ENCODE data around the gene KLK7. TPM values are rescaled to one million over a fixed set of nuclear protein-coding genes. Genes with fewer than 3 reads are reported as not detected.

The KLK7 gene
- not detected in 2 replicates for total RNA-seq

GRCh38 chr19:50983625-50984292, at the start of gene KLK7:
Gene KLK7 (minus strand): TSS chr19:50983917. CDS start chr19:50982399, 1,518 bp downstream.

DNA sequence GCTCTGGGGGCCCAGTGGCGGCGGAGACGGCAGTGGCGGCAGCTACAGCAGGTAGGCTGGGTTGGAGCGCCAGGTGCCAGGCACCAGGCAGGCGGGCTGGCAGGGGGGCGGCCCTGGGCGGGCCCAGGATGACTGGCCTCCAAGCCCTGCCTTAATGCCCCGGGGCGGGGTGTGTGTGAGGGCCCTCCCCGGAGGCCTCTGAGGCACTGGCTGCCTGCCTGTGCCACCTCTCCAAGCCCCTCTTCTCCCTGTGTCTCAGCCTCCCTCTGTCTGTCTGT, 42.8 kb upstream of the KLK7 start, which contains the start of gene KLK11:
Gene KLK11, minus strand, starts transcription at position 63 of the 278 bp plus-strand sequence. CDS start 985 bp downstream, outside the sequence.

DNA sequence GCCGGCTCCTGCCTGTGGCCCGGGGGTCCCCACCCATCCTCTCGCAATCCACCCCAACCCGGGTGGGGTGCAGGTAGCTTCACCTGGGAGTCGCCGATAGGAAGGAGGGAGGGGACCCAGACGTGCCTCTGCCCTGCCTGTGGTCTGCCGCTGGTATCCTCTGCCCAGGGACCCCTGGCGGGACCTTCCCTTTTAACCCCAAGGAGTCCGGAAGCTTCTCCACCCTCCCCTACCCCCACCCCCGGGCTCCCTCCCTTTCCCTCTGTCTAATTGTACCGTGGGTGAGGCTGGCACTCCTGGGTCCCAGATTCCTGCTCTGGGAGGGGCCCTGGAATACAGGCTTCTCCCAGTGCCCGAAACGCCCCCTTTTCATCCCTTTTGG, 35.8 kb upstream of the KLK7 start, which contains the start of gene KLK10:
Gene KLK10, minus strand, starts transcription at position 166 of the 382 bp plus-strand sequence. CDS start 579 bp downstream, outside the sequence.

DNA sequence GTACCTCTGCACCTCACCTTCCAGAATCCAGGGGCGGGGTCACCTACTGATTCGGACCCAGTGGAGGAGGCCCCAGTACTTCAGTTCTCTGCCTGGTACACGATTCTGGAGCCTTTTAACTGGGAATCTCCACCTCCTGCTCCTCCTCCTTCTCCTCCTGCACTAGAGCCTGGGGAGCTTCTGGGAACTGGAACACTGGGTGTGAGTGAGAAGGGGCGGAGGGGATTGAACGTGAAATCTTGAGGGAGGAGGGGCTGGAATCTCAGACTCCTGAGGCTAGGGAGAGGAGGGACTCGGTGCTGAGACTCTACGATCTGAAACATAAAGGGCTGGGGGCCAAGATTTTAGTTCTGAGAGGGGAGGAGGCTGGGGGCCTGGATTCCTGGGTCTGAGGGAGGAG, 17.8 kb upstream of the KLK7 start, which contains the start of gene KLK8:
Gene KLK8, minus strand, starts transcription at position 90 of the 400 bp plus-strand sequence. CDS start 437 bp downstream, outside the sequence.

GRCh38 chr19:50969413-50969760, 14.3 kb downstream of the KLK7 start, which contains the start of gene KLK6:
Gene KLK6 (minus strand): TSS chr19:50969591. CDS start chr19:50968104, 1,487 bp downstream.

DNA sequence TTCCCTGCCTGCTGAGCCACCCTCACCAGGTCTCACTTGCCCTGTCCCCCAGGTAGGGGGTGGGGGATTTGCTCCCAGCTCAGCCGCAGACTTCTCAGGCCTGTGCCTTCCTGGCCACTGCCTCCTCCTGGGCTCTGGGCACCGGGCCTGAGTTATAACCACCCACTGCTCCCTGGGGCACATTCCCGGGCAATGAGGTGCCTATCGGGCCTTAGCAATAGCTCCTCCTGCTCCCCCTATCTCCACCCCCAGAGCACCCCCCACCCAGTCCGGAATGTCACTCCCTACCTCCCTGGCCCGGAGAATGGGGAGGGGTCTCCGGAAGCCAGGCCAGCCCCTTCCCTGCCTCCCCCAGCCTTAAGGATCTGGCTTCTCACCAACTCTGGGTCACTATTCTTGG, 30.8 kb downstream of the KLK7 start, which contains the start of gene KLK5:
Gene KLK5, minus strand, starts transcription at position 129 of the 400 bp plus-strand sequence. CDS start 381 bp downstream, outside the sequence.

Other genes starting within 250 kb of the KLK7 start
- not detected in 2 replicates for gene GPR32, start 213.5 kb downstream of the KLK7 start, total RNA-seq
- gene ACP4, start 193.5 kb downstream of the KLK7 start, total RNA-seq: not detected in 2 replicates
- gene KLK1, start 160.1 kb downstream of the KLK7 start, total RNA-seq: not detected in 2 replicates
- gene KLK15, start 150.3 kb downstream of the KLK7 start, total RNA-seq: not detected in 2 replicates
- gene KLK3, start 129.0 kb downstream of the KLK7 start, total RNA-seq: not detected in 2 replicates
- gene KLK2, start 110.5 kb downstream of the KLK7 start, total RNA-seq: not detected in 2 replicates
- gene KLK4, start 72.5 kb downstream of the KLK7 start, total RNA-seq: not detected in 2 replicates
- 0.14 TPM in 1 of 2 replicates, not detected in the other for gene KLK5, start 30.9 kb downstream of the KLK7 start, total RNA-seq
- gene KLK6, start 14.3 kb downstream of the KLK7 start, total RNA-seq: not detected in 2 replicates
- gene KLK8, start 17.7 kb upstream of the KLK7 start, total RNA-seq: not detected in 2 replicates
- not detected in 2 replicates for gene KLK10, start 35.8 kb upstream of the KLK7 start, total RNA-seq
- not detected in 2 replicates for gene KLK11, start 42.7 kb upstream of the KLK7 start, total RNA-seq
- gene KLK12, start 51.1 kb upstream of the KLK7 start, total RNA-seq: not detected in 2 replicates
- gene KLK13, start 81.2 kb upstream of the KLK7 start, total RNA-seq: not detected in 2 replicates
- not detected in 2 replicates for gene KLK14, start 99.0 kb upstream of the KLK7 start, total RNA-seq
- 5.9 and 6.3 TPM in 2 replicates for gene CTU1, start 124.5 kb upstream of the KLK7 start, total RNA-seq
- gene SIGLEC9, start 141.0 kb upstream of the KLK7 start, total RNA-seq: 0.22 TPM in 1 of 2 replicates, not detected in the other
- gene SIGLEC7, start 158.4 kb upstream of the KLK7 start, total RNA-seq: not detected in 2 replicates
- gene CD33, start 241.2 kb upstream of the KLK7 start, total RNA-seq: not detected in 2 replicates

Data from placental pericyte (primary cell).